HG02610 (cell line): ENCODE measurements around the gene MARCKSL1.
"Not testable (repeated sequence)": the region's sequence is repeated elsewhere in the genome, so short reads cannot be mapped to it uniquely, and the experiment has no call there.

ENCODE experiments used
- ATAC-seq: cut with Tn5 transposase; IDR thresholded peaks from one replicate; pipeline ENCODE4 v1.9.1; 2021; ENCODE audit warnings: mild to moderate bottlenecking, moderate library complexity; ENCODE audit not compliant: unreplicated experiment

Gene MARCKSL1

GRCh38 chr1:32335790-32336590 lies at the start of gene MARCKSL1:
MARCKSL1 (minus strand) TSS chr1:32336233; CDS start chr1:32336033, 200 bp downstream.
- ATAC-seq, result peak; percentile 34

- ATAC-seq, result no peak
These were observed 44.0 kb upstream of the MARCKSL1 start for GRCh38 chr1:32380057-32380456.

- no peak for ATAC-seq
These were observed 41.6 kb upstream of the MARCKSL1 start for GRCh38 chr1:32377541-32378220.

GRCh38 chr1:32376199-32376598 lies 40.2 kb upstream of the MARCKSL1 start:
- ATAC-seq, result no peak

- no peak for ATAC-seq
These were observed 38.1 kb upstream of the MARCKSL1 start for GRCh38 chr1:32373996-32374592.

- ATAC-seq, result peak; percentile 62
These were observed 36.2 kb upstream of the MARCKSL1 start for GRCh38 chr1:32372149-32372756.

GRCh38 chr1:32367912-32368635 lies 32.0 kb upstream of the MARCKSL1 start:
- no peak for ATAC-seq

GRCh38 chr1:32365445-32365844 lies 29.4 kb upstream of the MARCKSL1 start:
- ATAC-seq, result no peak

GRCh38 chr1:32364836-32365235 lies 28.8 kb upstream of the MARCKSL1 start:
- no peak for ATAC-seq

- ATAC-seq, result no peak
These were observed 27.7 kb upstream of the MARCKSL1 start for GRCh38 chr1:32363713-32364112.

- no peak for ATAC-seq
These were observed 26.7 kb upstream of the MARCKSL1 start, which contains the start of the genes FAM229A and TSSK3 for GRCh38 chr1:32362474-32363313. FAM229A (minus strand) TSS chr1:32362485; CDS start chr1:32362091, 394 bp downstream. TSSK3 (plus strand) TSS chr1:32362539; CDS start chr1:32362702, 163 bp downstream.

- ATAC-seq, result no peak
These were observed 25.8 kb upstream of the MARCKSL1 start for GRCh38 chr1:32361674-32362473.

GRCh38 chr1:32361308-32361673 lies 25.3 kb upstream of the MARCKSL1 start:
- ATAC-seq, result no peak

- ATAC-seq, result no peak
These were observed 22.4 kb upstream of the MARCKSL1 start for GRCh38 chr1:32358435-32358834.

- ATAC-seq, result no peak
These were observed 21.6 kb upstream of the MARCKSL1 start for GRCh38 chr1:32357614-32358013.

GRCh38 chr1:32356478-32356877 lies 20.4 kb upstream of the MARCKSL1 start:
- ATAC-seq, result no peak

- ATAC-seq, result not testable (repeated sequence)
These were observed 19.7 kb upstream of the MARCKSL1 start for GRCh38 chr1:32355778-32356177.

GRCh38 chr1:32353886-32354570 lies 18.0 kb upstream of the MARCKSL1 start:
- ATAC-seq, result no peak
